SK-N-SH treated with all-trans-retinoic acid at 6 μM for 48 hours (cell line): ENCODE results near the gene TLCD5.

Experiments
- ATAC-seq: fragments of 200-7000 bp; cut with Tn5 transposase; 3 replicates; pipeline ENCODE4 v1.9.1; 2020; ENCODE audit warnings: mild to moderate bottlenecking, moderate library complexity
- ARNTL ChIP-seq: fragments of 450-650 bp; formaldehyde crosslinking; IDR thresholded peaks from 2 replicates; pipeline ENCODE4 v1.5.0; 2020; ENCODE audit warnings: low read depth, mild to moderate bottlenecking, moderate library complexity, borderline replicate concordance
- BACH2 ChIP-seq: fragments of 250-450 bp; sonication (Bioruptor Pico); IDR thresholded peaks from 2 replicates; pipeline ENCODE4 v1.9.0; 2021; ENCODE audit warnings: mild to moderate bottlenecking, borderline replicate concordance
- CREB5 ChIP-seq: fragments of 250-450 bp; sonication (Bioruptor Pico); IDR thresholded peaks from 2 replicates; pipeline ENCODE4 v1.5.1; 2020; ENCODE audit warnings: low read depth, mild to moderate bottlenecking, moderate library complexity
- CSDC2 ChIP-seq: fragments of 250-450 bp; sonication (Bioruptor Pico); IDR thresholded peaks from 2 replicates; pipeline ENCODE4 v1.5.0; 2020; ENCODE audit warnings: mild to moderate bottlenecking, moderate library complexity
- ESRRG ChIP-seq: fragments of 250-450 bp; sonication (Bioruptor Pico); IDR thresholded peaks from 2 replicates; pipeline ENCODE4 v1.6.1; 2021; ENCODE audit warnings: mild to moderate bottlenecking
- GLIS3 ChIP-seq: fragments of 250-450 bp; sonication (Bioruptor Pico); IDR thresholded peaks from 2 replicates; pipeline ENCODE4 v1.5.0; 2020; ENCODE audit warnings: mild to moderate bottlenecking, moderate library complexity
- ISL1 ChIP-seq: fragments of 250-450 bp; sonication (Bioruptor Pico); IDR thresholded peaks from 2 replicates; pipeline ENCODE4 v2.1.2; 2022; ENCODE audit warnings: mild to moderate bottlenecking, moderate library complexity
- OSR1 ChIP-seq: fragments of 250-450 bp; sonication (Bioruptor Pico); IDR thresholded peaks from 2 replicates; pipeline ENCODE4 v1.8.0; 2022; ENCODE audit warnings: moderate library complexity, mild to moderate bottlenecking, inconsistent platforms
- POU6F1 ChIP-seq: fragments of 250-450 bp; sonication (Bioruptor Pico); IDR thresholded peaks from 2 replicates; pipeline ENCODE4 v1.8.0; 2021; ENCODE audit warnings: low read depth, mild to moderate bottlenecking, moderate library complexity, borderline replicate concordance
- PPARA ChIP-seq: fragments of 250-450 bp; sonication (Bioruptor Pico); IDR thresholded peaks from 2 replicates; pipeline ENCODE4 v1.5.0; 2020; ENCODE audit warnings: mild to moderate bottlenecking, borderline replicate concordance
- TOX ChIP-seq: fragments of 250-450 bp; sonication (Bioruptor Pico); IDR thresholded peaks from 2 replicates; pipeline ENCODE4 v1.8.0; 2021; ENCODE audit warnings: mild to moderate bottlenecking, moderate library complexity, borderline replicate concordance
- ZFP30 ChIP-seq: fragments of 450-650 bp; formaldehyde crosslinking; IDR thresholded peaks from 2 replicates; pipeline ENCODE4 v1.5.0; 2022; ENCODE audit warnings: mild to moderate bottlenecking, moderate library complexity
- ZNF70 ChIP-seq: fragments of 450-650 bp; formaldehyde crosslinking; IDR thresholded peaks from 2 replicates; pipeline ENCODE4 v1.5.0; 2020; ENCODE audit warnings: mild to moderate bottlenecking, moderate library complexity
- TF ChIP-seq, protein P1 (sequence below): fragments of 250-450 bp; sonication (Bioruptor Pico); IDR thresholded peaks from 2 replicates; pipeline ENCODE4 v1.5.0; 2020; ENCODE audit warnings: mild to moderate bottlenecking, moderate library complexity
- TF ChIP-seq, protein P2 (sequence below): fragments of 250-450 bp; sonication (Bioruptor Pico); IDR thresholded peaks from 2 replicates; pipeline ENCODE4 v1.5.1; 2021; ENCODE audit warnings: mild to moderate bottlenecking, moderate library complexity

The TLCD5 gene

GRCh38 chr11:120381401-120381800 lies 56.3 kb downstream of the TLCD5 start:
- no peak for ATAC-seq
- TF ChIP-seq ARNTL (no peak), ZFP30 (CRISPR knock-in tag) (no peak), POU6F1 (CRISPR knock-in tag) (no peak), CREB5 (no peak), GLIS3 (CRISPR knock-in tag) (no peak), ESRRG (CRISPR knock-in tag) (no peak), ZNF70 (no peak), ISL1 (CRISPR knock-in tag) (no peak), OSR1 (CRISPR knock-in tag) (no peak), BACH2 (CRISPR knock-in tag) (no peak), PPARA (CRISPR knock-in tag) (no peak), TOX (CRISPR knock-in tag) (no peak), CSDC2 (no peak)
- TF ChIP-seq, protein P1, sequence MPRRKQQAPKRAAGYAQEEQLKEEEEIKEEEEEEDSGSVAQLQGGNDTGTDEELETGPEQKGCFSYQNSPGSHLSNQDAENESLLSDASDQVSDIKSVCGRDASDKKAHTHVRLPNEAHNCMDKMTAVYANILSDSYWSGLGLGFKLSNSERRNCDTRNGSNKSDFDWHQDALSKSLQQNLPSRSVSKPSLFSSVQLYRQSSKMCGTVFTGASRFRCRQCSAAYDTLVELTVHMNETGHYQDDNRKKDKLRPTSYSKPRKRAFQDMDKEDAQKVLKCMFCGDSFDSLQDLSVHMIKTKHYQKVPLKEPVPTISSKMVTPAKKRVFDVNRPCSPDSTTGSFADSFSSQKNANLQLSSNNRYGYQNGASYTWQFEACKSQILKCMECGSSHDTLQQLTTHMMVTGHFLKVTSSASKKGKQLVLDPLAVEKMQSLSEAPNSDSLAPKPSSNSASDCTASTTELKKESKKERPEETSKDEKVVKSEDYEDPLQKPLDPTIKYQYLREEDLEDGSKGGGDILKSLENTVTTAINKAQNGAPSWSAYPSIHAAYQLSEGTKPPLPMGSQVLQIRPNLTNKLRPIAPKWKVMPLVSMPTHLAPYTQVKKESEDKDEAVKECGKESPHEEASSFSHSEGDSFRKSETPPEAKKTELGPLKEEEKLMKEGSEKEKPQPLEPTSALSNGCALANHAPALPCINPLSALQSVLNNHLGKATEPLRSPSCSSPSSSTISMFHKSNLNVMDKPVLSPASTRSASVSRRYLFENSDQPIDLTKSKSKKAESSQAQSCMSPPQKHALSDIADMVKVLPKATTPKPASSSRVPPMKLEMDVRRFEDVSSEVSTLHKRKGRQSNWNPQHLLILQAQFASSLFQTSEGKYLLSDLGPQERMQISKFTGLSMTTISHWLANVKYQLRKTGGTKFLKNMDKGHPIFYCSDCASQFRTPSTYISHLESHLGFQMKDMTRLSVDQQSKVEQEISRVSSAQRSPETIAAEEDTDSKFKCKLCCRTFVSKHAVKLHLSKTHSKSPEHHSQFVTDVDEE (CRISPR knock-in tag) = no peak
- TF ChIP-seq, protein P2, sequence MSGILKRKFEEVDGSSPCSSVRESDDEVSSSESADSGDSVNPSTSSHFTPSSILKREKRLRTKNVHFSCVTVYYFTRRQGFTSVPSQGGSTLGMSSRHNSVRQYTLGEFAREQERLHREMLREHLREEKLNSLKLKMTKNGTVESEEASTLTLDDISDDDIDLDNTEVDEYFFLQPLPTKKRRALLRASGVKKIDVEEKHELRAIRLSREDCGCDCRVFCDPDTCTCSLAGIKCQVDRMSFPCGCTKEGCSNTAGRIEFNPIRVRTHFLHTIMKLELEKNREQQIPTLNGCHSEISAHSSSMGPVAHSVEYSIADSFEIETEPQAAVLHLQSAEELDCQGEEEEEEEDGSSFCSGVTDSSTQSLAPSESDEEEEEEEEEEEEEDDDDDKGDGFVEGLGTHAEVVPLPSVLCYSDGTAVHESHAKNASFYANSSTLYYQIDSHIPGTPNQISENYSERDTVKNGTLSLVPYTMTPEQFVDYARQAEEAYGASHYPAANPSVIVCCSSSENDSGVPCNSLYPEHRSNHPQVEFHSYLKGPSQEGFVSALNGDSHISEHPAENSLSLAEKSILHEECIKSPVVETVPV = no peak
- TF ChIP-seq, all 23 proteins: peak for 0
